Measurements from ENCODE around the gene PPIE.
"Not testable (repeated sequence)": the region's sequence is repeated elsewhere in the genome, so short reads cannot be mapped to it uniquely, and the experiment has no call there.

The PPIE gene

GRCh38 chr1:39779821-39780220 is 41.1 kb downstream of the PPIE start:
- no peak for DNase-seq

DNA sequence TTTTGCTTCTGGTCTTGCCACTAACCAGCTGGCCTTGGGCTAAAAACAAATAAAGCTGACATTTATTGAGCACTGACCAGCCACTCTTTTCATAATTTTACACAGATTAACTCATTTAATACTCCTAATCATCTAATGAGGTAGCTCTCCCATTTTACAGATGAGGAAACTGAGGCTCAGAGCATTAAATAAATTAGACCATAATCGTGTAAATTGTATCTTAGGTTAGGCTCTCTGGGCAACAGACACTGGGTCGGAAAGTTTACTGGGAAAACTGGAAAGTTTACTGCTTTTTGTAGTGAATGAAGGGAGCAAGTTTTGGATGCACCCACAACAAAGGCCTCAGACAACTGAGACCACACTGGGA is 42.6 kb downstream of the PPIE start:
- no peak for DNase-seq

GRCh38 chr1:39782103-39782502 is 43.4 kb downstream of the PPIE start:
- DNase-seq, result no peak

- not testable (repeated sequence) for DNase-seq
Measured at GRCh38 chr1:39782685-39783084, 44.0 kb downstream of the PPIE start.

DNA sequence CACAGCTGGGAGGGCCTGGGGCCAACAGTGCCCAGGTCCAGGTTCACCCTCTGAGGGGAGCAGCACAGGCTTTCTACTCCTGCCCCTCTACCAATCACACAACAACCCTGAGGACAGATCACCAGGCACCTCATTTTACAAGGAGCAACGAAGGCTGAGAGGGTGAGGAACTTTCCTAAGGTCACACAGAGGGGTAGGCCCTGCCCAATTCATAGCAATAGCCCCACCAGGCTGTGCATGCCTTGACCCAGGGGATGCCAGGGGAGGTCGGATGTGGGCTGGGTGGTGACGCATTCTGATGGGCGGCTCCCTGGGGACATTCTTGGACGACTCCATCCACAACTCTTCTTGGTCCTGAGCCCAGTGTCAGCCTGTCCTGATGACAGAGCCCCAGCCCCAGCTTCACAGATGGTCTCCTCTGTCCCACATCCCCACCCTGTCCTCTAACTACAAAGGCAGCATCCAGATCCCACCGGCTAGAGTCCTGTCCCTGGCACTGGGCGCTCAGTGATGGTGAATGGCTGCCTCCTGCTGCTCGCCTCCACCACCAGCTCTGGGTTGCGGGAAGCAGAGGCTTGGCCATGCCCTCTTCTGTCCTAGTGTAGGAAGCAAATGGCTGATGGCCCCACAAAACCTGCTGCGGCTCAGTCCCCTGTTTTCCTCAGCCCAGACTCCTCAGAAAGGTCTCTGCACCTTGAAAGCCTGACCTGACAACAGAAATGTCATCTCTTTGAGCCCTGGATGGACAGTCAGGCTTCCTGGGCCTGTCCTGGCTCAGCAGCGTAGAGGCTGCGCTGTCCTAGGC is 47.8 kb downstream of the PPIE start:
- not testable (repeated sequence) for DNase-seq

- not testable (repeated sequence) for DNase-seq
Measured at GRCh38 chr1:39787108-39787375, 48.4 kb downstream of the PPIE start.

DNA sequence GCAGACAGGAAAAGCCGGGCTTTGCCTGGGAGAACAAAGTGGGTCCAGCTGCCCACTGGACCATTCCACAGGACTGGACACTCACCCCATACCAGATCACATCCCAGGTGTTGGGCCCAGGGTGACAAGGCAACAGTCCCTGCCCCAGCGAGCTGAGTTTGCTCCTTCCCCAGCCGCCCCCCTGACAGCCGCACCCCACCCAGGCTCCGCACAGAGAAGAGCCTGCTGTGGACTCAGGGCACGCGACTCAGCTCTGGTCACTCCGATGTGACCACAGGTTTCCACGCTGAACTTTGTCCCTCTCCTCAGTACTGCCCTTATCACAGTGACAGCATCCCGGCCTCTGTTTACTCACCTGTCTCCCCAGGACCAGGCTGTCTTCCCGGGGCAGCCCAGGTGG is 48.8 kb downstream of the PPIE start:
- DNase-seq, result no peak

GRCh38 chr1:39787964-39788363 is 49.3 kb downstream of the PPIE start:
- DNase-seq, result not testable (repeated sequence)

- DNase-seq, result no peak
Measured at GRCh38 chr1:39788426-39788757, 49.7 kb downstream of the PPIE start.

DNA sequence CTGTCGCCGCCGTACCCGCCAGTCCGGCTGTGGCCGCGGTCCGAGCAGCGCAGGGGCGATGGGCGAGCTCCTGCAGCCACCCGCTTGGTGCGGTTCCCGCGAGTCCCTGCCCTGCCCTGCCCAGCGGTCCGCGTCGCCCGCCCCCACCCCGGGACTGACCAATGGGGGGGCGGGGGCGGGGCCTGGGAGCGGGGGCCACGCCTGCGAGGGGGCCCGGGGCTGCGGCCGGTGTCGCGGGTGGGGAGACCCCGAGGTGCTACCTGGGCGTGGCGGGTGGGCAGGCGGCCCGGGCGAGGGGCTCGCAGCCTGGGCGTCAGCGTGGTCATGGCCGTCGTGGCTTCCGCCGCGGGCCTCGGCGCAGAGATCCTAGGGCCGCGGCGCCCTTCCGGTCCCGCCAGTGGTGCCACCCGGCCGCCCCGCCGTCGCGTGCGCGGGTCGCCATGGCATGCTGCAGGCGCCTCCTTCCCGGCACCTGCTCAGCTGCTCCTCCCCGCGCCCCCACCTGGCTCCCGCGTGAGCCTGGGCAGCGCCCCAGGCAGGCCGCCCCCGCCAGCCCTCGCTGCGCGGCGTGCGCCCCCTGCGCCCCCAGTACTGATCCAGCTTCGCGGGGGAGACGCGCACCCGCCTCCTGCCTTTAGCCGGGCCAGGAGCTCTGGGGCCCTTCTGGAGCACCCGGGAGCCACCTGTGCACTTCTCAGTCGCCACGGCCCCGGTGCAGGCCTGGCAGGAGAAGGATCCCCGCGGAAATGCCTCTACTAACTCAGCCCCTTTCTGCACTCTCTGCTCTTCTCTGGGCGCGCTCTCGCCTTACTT is 50.3 kb downstream of the PPIE start, which contains the start of gene BMP8B:
Gene BMP8B, minus strand, starts transcription at position 108 of the 813 bp plus-strand sequence. CDS start 380 bp downstream, outside the sequence.
- peak; percentile 42 for DNase-seq

- no peak for DNase-seq
Measured at GRCh38 chr1:39789571-39790110, 51.0 kb downstream of the PPIE start.

DNA sequence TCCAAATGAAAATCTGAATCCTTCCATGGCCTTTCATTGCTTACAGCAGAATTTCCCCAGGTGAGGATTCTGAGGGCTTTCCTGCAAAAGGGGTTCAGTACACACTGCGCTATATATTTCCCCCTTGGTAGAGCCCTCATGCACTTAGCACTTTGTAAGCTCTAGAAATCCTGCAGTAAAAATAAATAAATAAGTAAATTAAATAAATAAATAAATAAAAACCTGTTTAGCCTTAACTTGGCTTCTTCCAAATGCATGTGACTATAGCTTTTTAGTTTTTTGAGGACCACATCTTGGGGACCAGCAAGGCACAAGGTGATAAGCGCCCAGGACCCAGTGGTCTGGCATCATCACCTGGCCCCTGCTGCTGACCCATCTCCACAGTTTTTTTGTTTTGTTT is 53.2 kb downstream of the PPIE start:
- no peak for DNase-seq

DNA sequence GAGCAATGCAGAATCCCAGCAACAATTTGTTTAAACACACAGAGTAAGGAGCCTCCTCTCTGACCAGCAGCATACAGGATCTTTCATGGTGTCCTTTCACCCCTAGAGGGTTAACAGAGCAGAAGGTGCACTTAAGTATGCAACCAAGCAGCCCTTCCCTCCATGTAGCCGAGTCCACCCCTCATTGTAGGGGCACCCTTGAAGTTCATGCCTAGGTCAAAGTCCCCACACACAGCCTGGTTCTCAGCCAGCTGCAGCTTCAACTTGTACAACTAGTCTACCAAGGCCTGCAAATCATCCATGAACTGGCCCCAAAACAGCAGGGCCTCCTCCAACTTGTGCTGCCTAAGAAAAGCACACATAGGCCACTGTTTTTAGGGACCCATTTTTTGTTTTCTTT is 57.0 kb downstream of the PPIE start:
- no peak for DNase-seq

GRCh38 chr1:39798859-39799769 is 60.4 kb downstream of the PPIE start:
- DNase-seq, result peak; percentile 68

DNA sequence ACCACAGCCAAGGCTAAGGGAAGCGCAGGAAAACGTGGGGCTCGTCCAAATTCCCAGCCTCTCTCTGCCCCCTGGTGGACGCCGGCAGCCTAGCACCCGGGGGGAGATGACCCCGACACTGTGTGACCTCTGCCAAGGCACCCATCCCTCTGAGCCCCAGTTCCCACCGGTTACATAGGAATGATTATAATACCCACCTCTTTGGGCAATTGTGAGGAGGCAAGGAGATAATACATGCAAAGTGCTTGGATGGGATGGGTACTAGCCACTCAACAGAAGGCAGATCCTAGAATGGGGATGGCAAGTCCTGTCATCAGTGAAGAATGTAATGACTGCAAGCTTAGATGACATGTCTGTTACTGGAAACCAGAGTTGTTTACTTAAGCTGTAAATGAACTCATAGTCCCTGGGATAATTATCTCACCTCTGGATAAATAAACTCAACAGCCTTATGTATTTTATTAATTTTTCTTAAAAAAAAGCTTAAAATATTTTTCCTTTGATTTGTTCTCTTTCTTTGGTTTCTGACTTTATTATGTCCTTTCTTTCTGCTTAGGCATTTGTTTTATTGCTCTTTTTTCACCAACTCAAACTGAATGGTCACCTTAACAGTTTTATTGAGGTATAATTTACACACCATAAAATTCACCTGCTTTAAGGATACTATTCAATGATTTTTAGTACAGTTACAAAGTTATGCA is 61.2 kb downstream of the PPIE start:
- DNase-seq, result peak; percentile 74

DNA sequence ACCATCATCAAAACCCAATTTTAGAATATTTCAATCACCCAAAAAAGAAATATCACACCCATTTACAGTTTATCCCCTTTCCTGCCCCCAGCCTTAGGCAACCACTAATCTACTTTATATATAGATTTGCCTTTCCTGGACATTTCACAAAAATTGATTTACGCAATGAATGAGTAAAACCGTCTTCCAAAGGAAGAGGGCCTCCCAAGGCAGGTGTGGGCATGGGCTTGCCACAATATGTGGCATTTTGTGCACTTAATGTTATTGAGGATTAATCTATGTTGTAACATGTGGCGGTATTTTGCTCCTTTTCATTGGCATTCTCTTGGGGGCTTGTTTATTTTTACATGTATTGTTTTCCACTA is 61.8 kb downstream of the PPIE start:
- no peak for DNase-seq

- DNase-seq, result no peak
Measured at GRCh38 chr1:39802496-39803260, 64.0 kb downstream of the PPIE start.

DNA sequence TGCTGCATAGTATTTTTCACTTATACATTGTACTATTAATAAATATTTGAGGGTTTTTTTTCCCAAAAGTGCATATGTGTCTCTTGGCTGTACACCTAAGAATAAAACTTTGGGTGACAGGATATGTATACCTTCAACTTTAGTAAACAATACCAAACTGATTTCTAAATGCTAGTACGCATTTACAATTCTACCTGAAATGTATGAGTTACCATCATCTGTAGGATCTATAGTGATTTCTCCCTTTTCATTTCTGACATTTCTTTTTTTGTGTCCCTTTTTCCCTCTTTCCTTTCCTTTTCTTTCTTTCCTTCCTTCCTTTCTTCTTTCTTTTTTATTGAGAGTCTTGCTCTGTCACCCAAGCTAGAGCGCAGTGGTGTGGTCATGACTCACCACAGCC is 66.7 kb downstream of the PPIE start:
- DNase-seq, result no peak

- DNase-seq, result no peak
Measured at GRCh38 chr1:39808784-39809517, 70.3 kb downstream of the PPIE start.

GRCh38 chr1:39812913-39813312 is 74.2 kb downstream of the PPIE start:
- no peak for DNase-seq

Measured in NCI-H226 (cell line).